Measurements from ENCODE around the gene BLTP1. TPM values are rescaled to one million over a fixed set of nuclear protein-coding genes. Genes with fewer than 3 reads are reported as not detected.

BLTP1 gene
- total RNA-seq, 2 donors from 2014 or later, result 43.0 to 52.5 TPM

DNA sequence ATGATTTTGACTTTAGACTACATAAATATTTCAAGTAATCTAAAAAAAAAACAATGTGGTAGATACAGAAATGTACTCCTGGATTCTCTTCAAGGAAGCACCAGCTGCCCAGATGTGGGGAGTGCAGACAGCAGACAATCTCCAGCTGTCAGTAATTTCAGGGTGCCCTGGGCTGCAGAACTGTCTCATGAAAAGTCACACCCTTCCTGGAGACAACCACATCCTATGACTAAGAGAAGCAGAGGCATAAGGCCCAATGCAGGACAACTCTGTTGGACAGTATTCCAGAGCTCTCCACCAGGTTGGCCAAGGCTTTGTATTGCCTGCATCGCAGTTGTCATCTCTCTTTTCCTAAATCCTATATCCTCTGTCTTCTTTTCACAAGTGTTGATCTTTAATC lies 34.4 kb upstream of the BLTP1 start:
- no peak overlapping the region for H3K27ac Mint-ChIP-seq
- H3K36me3 ChIP-seq (ENCODE audit: control insufficient read depth, insufficient read depth, low read length), result no peaks in the 10 kb centered on the region
- no peak overlapping the region for H3K4me3 ChIP-seq (ENCODE audit: low read length)
- no peak for DNase-seq
- TF ChIP-seq, protein P1, sequence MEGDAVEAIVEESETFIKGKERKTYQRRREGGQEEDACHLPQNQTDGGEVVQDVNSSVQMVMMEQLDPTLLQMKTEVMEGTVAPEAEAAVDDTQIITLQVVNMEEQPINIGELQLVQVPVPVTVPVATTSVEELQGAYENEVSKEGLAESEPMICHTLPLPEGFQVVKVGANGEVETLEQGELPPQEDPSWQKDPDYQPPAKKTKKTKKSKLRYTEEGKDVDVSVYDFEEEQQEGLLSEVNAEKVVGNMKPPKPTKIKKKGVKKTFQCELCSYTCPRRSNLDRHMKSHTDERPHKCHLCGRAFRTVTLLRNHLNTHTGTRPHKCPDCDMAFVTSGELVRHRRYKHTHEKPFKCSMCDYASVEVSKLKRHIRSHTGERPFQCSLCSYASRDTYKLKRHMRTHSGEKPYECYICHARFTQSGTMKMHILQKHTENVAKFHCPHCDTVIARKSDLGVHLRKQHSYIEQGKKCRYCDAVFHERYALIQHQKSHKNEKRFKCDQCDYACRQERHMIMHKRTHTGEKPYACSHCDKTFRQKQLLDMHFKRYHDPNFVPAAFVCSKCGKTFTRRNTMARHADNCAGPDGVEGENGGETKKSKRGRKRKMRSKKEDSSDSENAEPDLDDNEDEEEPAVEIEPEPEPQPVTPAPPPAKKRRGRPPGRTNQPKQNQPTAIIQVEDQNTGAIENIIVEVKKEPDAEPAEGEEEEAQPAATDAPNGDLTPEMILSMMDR (conservative IDR thresholded peaks at IDR 0.05), result no peak
- no peak overlapping the region for H3K4me3 Mint-ChIP-seq
- peaks cover 69% of the 10 kb centered on the region for H3K27me3 ChIP-seq (ENCODE audit: control insufficient read depth, insufficient read depth, low read length, poor library complexity, severe bottlenecking)
- no peak overlapping the region for H3K27ac ChIP-seq (ENCODE audit: low read depth, low read length)
- no peak overlapping the region for H3K9ac ChIP-seq (ENCODE audit: extremely low read depth, low read length, poor library complexity, severe bottlenecking)
- H3K27me3 Mint-ChIP-seq (ENCODE audit: insufficient read depth), result peaks cover 74% of the 10 kb centered on the region
- H3K36me3 Mint-ChIP-seq (ENCODE audit: low read depth), result no peaks in the 10 kb centered on the region
- peaks cover 4% of the 10 kb centered on the region for H3K9me3 ChIP-seq (ENCODE audit: control insufficient read depth, low read length)
- no peaks in the 10 kb centered on the region for H3K4me1 ChIP-seq (ENCODE audit: control insufficient read depth, insufficient read depth, low read length)
- 89 to 93% methylated on average over 1 of the region's 1 CpG for WGBS, 2 experiments (ENCODE audit: insufficient coverage in 1 of 2, insufficient read length in 1 of 2)
- H3K9me3 Mint-ChIP-seq, result no peaks in the 10 kb centered on the region
- H3K4me1 Mint-ChIP-seq, result peaks cover 5% of the 10 kb centered on the region

DNA sequence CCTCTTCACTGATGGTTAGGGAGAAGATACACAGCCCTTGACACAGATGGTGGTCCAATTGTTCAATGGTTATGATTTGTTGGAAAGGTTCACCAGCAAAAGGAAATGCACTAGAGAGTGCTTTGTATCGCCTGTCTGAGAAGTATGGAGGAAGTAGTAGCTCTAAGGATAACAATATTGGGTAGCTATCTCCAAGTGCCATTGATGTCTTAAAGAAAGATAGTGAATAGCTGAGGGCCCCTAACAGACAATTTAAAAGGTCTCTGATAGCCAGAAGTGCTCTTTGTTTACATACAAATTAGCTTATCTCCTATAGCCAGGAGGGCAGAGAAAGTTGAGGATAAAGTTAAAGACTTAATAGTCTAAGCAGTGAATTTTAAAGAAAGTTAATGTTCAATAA lies 33.9 kb upstream of the BLTP1 start:
- no peak overlapping the region for H3K4me3 Mint-ChIP-seq
- TF ChIP-seq, protein P1 (conservative IDR thresholded peaks at IDR 0.05), result no peak
- peaks cover 5% of the 10 kb centered on the region for H3K4me1 Mint-ChIP-seq
- WGBS, 2 experiments (ENCODE audit: insufficient coverage in 1 of 2, insufficient read length in 1 of 2), result 58 to 70% methylated on average over 1 of the region's 1 CpG
- Histone ChIP-seq H3K4me1 (ENCODE audit: control insufficient read depth, insufficient read depth, low read length) (no peaks in the 10 kb centered on the region), H3K27ac (ENCODE audit: low read depth, low read length) (no peak overlapping the region), H3K36me3 (ENCODE audit: control insufficient read depth, insufficient read depth, low read length) (no peaks in the 10 kb centered on the region), H3K9me3 (ENCODE audit: control insufficient read depth, low read length) (peaks cover 8% of the 10 kb centered on the region), H3K27me3 (ENCODE audit: control insufficient read depth, insufficient read depth, low read length, poor library complexity, severe bottlenecking) (peaks cover 74% of the 10 kb centered on the region), H3K4me3 (ENCODE audit: low read length) (no peak overlapping the region), H3K9ac (ENCODE audit: extremely low read depth, low read length, poor library complexity, severe bottlenecking) (no peak overlapping the region)
- peaks cover 79% of the 10 kb centered on the region for H3K27me3 Mint-ChIP-seq (ENCODE audit: insufficient read depth)
- H3K36me3 Mint-ChIP-seq (ENCODE audit: low read depth), result no peaks in the 10 kb centered on the region
- DNase-seq, result no peak
- H3K27ac Mint-ChIP-seq, result no peak overlapping the region
- H3K9me3 Mint-ChIP-seq, result no peaks in the 10 kb centered on the region

DNA sequence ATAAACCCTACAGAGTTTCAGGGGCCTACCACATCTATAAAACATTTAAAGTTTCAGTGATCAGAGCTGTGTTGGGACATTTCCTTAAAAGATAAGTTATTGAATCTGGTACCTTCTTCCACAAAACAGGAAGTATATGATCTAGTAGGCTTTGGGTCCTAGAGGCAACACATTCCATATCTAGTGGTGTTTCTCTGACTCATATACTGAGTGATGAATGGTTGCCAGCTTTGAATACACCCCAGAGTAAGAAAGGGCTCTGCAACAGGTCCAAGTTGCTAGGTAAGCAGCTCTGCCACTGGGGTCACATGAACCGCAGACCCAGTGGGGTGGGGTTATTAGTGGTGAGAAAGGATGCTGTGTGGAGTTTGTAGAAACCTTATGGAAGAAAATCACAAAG lies 32.4 kb upstream of the BLTP1 start:
- Histone ChIP-seq H3K4me3 (ENCODE audit: low read length) (no peak overlapping the region), H3K9ac (ENCODE audit: extremely low read depth, low read length, poor library complexity, severe bottlenecking) (no peak overlapping the region), H3K36me3 (ENCODE audit: control insufficient read depth, insufficient read depth, low read length) (no peaks in the 10 kb centered on the region), H3K9me3 (ENCODE audit: control insufficient read depth, low read length) (peaks cover 8% of the 10 kb centered on the region), H3K4me1 (ENCODE audit: control insufficient read depth, insufficient read depth, low read length) (no peaks in the 10 kb centered on the region), H3K27me3 (ENCODE audit: control insufficient read depth, insufficient read depth, low read length, poor library complexity, severe bottlenecking) (peaks cover 89% of the 10 kb centered on the region), H3K27ac (ENCODE audit: low read depth, low read length) (no peak overlapping the region)
- no peak overlapping the region for H3K27ac Mint-ChIP-seq
- no peaks in the 10 kb centered on the region for H3K9me3 Mint-ChIP-seq
- no peak for DNase-seq
- 80 to 87% methylated on average over 1 of the region's 1 CpG for WGBS, 2 experiments (ENCODE audit: insufficient coverage in 1 of 2, insufficient read length in 1 of 2)
- TF ChIP-seq, protein P1 (conservative IDR thresholded peaks at IDR 0.05), result no peak
- peaks cover 88% of the 10 kb centered on the region for H3K27me3 Mint-ChIP-seq (ENCODE audit: insufficient read depth)
- no peak overlapping the region for H3K4me3 Mint-ChIP-seq
- H3K4me1 Mint-ChIP-seq, result peaks cover 5% of the 10 kb centered on the region
- H3K36me3 Mint-ChIP-seq (ENCODE audit: low read depth), result no peaks in the 10 kb centered on the region
